PFSK-1 (cell line): ENCODE results near the gene CCL19.

Experiments
- SIN3A ChIP-seq: IDR thresholded peaks from 2 replicates; pipeline ENCODE4 v1.6.1; 2012; ENCODE audit warnings: mild to moderate bottlenecking, low read length, moderate library complexity, borderline replicate concordance; ENCODE audit not compliant: insufficient read depth
- TAF1 ChIP-seq: IDR thresholded peaks from 2 replicates; pipeline ENCODE4 v1.6.1; 2012; ENCODE audit warnings: low read length, control low read depth, borderline replicate concordance; ENCODE audit not compliant: insufficient read depth

- TF ChIP-seq TAF1 (no peak), SIN3A (no peak)
Observed at GRCh38 chr9:34686732-34687131, 4.3 kb downstream of the CCL19 start.
